ENCODE results near the gene HTATIP2. TPM values are rescaled to one million over a fixed set of nuclear protein-coding genes. Genes with fewer than 3 reads are reported as not detected.

The HTATIP2 gene
- total RNA-seq (54.4 and 57.6 TPM in 2 replicates), polyA plus RNA-seq (26.6 and 37.2 TPM in 2 replicates), polyA minus RNA-seq (40.7 and 43.4 TPM in 2 replicates), Bru-seq, nascent RNA (percentile 68 among the genes with signal in this experiment), BruChase-seq, experiment 1, labeled RNA remaining after a 6-hour chase (percentile 65 among the genes with signal in this experiment), BruChase-seq, experiment 2, labeled RNA remaining after a 2-hour chase (percentile 54 among the genes with signal in this experiment)
- 49.2 and 52.9 TPM in 2 replicates for polyA plus RNA-seq (2011; cell fraction: cytosol; rRNA removed)
- 27.9 and 40.4 TPM in 2 replicates for polyA plus RNA-seq (2011; cell fraction: nucleus; rRNA removed)
- polyA plus RNA-seq (2012), result 84.4 and 87.3 TPM in 2 replicates
- polyA minus RNA-seq (2011; cell fraction: cytosol; rRNA and poly(A)+ RNA removed), result 52.8 TPM
- 12.0 and 14.2 TPM in 2 replicates for polyA minus RNA-seq (2011; cell fraction: nucleus; rRNA and poly(A)+ RNA removed)
- long read RNA-seq, transcript HTATIP2-202 (6 exons, 886 nt), result minor isoform, 25 of 214 reads
- long read RNA-seq, transcript HTATIP2-203 (6 exons, 967 nt), result minor isoform, 19 of 214 reads
- long read RNA-seq, transcript HTATIP2-204 (5 exons, 1,748 nt), result minor isoform, 42 of 214 reads
- long read RNA-seq, transcript HTATIP2-201 (6 exons, 1,477 nt), result major isoform, 103 of 214 reads
- long read RNA-seq, partial matches to known transcripts, result 1 of 214 reads
- long read RNA-seq, other reads (novel, unspliced or antisense), result 17 of 214 reads

DNA sequence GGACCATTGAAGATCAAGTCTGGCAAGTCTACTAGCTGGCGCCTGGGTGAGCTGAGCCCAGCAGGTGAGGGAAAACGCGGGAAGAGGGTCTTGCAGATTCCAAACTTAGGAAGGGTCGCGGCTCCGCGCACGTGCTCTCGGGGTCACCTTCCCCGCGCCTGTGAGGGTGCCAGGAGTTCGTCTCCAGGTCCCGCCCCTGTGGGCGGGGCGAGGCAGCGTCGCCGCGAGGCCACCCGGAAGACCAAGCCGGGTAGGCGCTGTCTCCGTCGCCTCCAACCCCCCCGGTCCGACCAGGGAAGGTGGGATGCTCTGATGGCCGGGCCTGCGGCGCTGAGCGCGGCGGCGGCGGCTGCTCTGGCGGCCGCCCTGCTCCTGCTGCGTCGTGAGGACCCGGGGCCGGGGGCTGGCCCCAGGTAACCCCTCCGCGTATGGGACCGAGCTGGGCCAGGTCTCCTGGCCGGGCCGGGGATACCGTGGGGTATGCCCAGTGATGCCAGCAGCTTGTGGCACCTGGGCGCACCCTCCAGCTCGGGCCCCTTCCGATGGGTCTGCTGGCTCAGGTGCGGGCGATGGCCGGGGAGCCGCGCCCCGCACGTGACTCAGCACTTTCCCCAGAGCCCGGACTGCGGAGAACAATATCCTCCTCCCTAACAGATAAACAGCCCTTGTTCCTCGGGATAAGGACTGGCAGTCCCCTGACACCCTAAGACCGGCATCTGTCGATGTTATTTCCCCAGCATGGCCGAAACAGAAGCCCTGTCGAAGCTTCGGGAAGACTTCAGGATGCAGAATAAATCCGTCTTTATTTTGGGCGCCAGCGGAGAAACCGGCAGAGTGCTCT is at the start of gene HTATIP2:
HTATIP2 (plus strand) TSS at position 215 of the 841 bp plus-strand sequence; CDS start at position 739, 524 bp downstream.
- Histone ChIP-seq H3K9ac (replicated peaks; ENCODE audit: extremely low read depth, insufficient read depth, low read length) (peak within 1 kb of the TSS; percentile 75), H2AFZ (ENCODE audit: low read depth, low read length) (peak within 1 kb of the TSS; percentile 10), H3K4me3 (replicated peaks in 1 of 3; ENCODE audit: insufficient read depth in 1 of 3, low read depth in 1 of 3, low read length in 3 of 3) (peak within 1 kb of the TSS; percentile 12 to 66 (median 13)), H3K36me3 (ENCODE audit: control insufficient read depth in 2 of 2, extremely low read depth in 1 of 2, insufficient read depth in 2 of 2, low read length in 2 of 2) (peaks cover 0 to 4% of the 10 kb centered on the region in 2 experiments), H3K9me3 (replicated peaks; ENCODE audit: control insufficient read depth, insufficient read depth, low read length) (no peaks in the 10 kb centered on the region), H3K9me1 (replicated peaks; ENCODE audit: control insufficient read depth, extremely low read depth, insufficient read depth, low read length) (no peaks in the 10 kb centered on the region), H3K4me1 (ENCODE audit: control insufficient read depth, extremely low read depth, insufficient read depth, low read length) (peaks cover 46% of the 10 kb centered on the region), H3K4me2 (ENCODE audit: insufficient read depth, low read length) (peak within 1 kb of the TSS; percentile 13), H3K27ac (ENCODE audit: insufficient read depth, low read depth, low read length) (peak within 1 kb of the TSS; percentile 44), H3K27me3 (ENCODE audit: control insufficient read depth in 2 of 2, insufficient read depth in 2 of 2, low read length in 2 of 2) (no peaks in the 10 kb centered on the region), H3K79me2 (ENCODE audit: control insufficient read depth, insufficient read depth, low read length) (peaks cover 11% of the 10 kb centered on the region), H4K20me1 (replicated peaks; ENCODE audit: control insufficient read depth, extremely low read depth, insufficient read depth, low read length) (no peaks in the 10 kb centered on the region)
- FAIRE-seq (peak; percentile 71), DNase-seq (ENCODE audit: low read depth, low spot score) (peak; percentile 69)
- TSS peak; percentile 56 for BruUV-seq (replicated peaks)
- ChIA-PET CTCF (interaction anchor here (1.0 to 4.8 kb wide), 3 partner anchors 9 to 33 kb away, joined by 3 to 50 read pairs (median 5); no protein-coding TSS in a partner anchor), POLR2A (no interaction called here)
- dilution Hi-C loops (cut with MboI; ENCODE audit: extremely low pct_ligation_motif_present, low sequenced_read_pairs) (no loop called here), intact Hi-C loops (cut with micrococcal nuclease) (no loop called here)
- TF ChIP-seq MYC (IDR thresholded peaks at IDR 0.05; ENCODE audit: low read depth, low read length), result no peak
- peak; percentile 34 for TF ChIP-seq POLR2A (IDR thresholded peaks at IDR 0.05; ENCODE audit: low read depth, low read length)
- TF ChIP-seq, protein P1, sequence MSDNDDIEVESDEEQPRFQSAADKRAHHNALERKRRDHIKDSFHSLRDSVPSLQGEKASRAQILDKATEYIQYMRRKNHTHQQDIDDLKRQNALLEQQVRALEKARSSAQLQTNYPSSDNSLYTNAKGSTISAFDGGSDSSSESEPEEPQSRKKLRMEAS (IDR thresholded peaks at IDR 0.05; ENCODE audit: insufficient read depth, insufficient read length), result peak; percentile 59
- TF ChIP-seq POLR2AphosphoS5 (IDR thresholded peaks at IDR 0.05; ENCODE audit: insufficient read depth, low read depth, low read length), result peak; percentile 69

Measured in endothelial cell of umbilical vein (primary cell).